Sigmoid colon (tissue), 4 donors: ENCODE data around the gene SMYD2.
A peak's percentile ranks its signal among the peaks of the same experiment; 100 is the strongest.

Experiments
- CTCF ChIP-seq, 4 experiments: fragments of 450-650 bp in 3 of 4; fragments of 200-600 bp in 1 of 4; IDR thresholded peaks; one replicate each; pipeline ENCODE4 v1.5.1; 2016 to 2019; ENCODE audit warnings: antibody characterized with exemption in 4 of 4, mild to moderate bottlenecking in 3 of 4, moderate library complexity in 2 of 4
- POLR2A ChIP-seq, 2 donors: fragments of 450-650 bp; IDR thresholded peaks; one replicate each; pipeline ENCODE4 v1.6.1; 2016; ENCODE audit warnings: antibody characterized with exemption in 2 of 2, mild to moderate bottlenecking in 2 of 2, moderate library complexity in 2 of 2
- POLR2AphosphoS5 ChIP-seq, 4 donors: sonication (generic); formaldehyde crosslinking; IDR thresholded peaks; one replicate each; pipeline ENCODE4 v1.6.1; 2017; ENCODE audit warnings: antibody characterized with exemption in 4 of 4

DNA sequence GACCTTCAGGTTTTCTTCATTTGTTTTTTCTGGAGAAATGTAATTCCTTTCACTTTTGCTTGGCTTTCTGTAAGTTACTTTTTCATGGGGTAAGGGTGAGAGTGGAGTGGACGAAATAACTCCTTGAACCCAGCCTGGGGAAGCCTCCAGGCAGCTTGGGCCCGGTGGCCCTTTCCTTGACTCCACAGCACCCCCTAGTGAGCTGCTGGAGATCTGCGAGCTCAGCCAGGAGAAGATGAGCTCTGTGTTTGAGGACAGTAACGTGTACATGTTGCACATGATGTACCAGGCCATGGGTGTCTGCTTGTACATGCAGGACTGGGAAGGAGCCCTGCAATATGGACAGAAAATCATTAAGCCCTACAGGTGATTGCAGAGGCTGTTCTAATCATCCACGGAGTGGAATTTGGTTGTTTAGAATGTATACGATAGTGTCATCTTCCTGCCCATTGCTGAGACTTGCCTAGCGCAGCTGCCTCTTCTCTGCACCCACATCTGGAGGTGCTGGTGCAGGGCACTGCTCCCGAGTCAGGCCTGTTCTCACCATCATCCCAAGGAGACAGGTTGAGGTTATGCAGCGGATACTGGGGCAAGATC lies 51.0 kb downstream of the SMYD2 start:
- TF ChIP-seq CTCF (IDR thresholded peaks at IDR 0.05), result peak in 3 of 4 experiments; percentile 39 to 70 (median 57)
- TF ChIP-seq POLR2A (IDR thresholded peaks at IDR 0.05), result no peak
- no peak for TF ChIP-seq POLR2AphosphoS5 (IDR thresholded peaks at IDR 0.05)
